Prostate gland (tissue), 2 donors: ENCODE measurements around the gene RELT. TPM values are rescaled to one million over a fixed set of nuclear protein-coding genes. Genes with fewer than 3 reads are reported as not detected.

Experiments used
- DNase-seq: peaks from one replicate; pipeline ENCODE4 v3.0.0-alpha.2; 2019; ENCODE audit warnings: low spot score
- H3K27ac ChIP-seq, 2 donors: fragments of 200-600 bp; sonication (generic); 2 replicates each; pipeline ENCODE4 v1.5.1; 2017 to 2019
- H3K27me3 ChIP-seq: fragments of 200-600 bp; sonication (generic); replicated peaks from 2 replicates; pipeline ENCODE4 v1.5.1; 2019; ENCODE audit not compliant: insufficient read depth
- H3K36me3 ChIP-seq, 2 donors: fragments of 200-600 bp; sonication (generic); 1 replicate in 1 of 2; 2 replicates in 1 of 2; pipeline versions ENCODE4 v1.5.1 to v1.8.1; 2017 to 2019
- H3K4me1 ChIP-seq: fragments of 200-600 bp; sonication (generic); replicated peaks from 2 replicates; pipeline ENCODE4 v1.5.1; 2019
- H3K4me3 ChIP-seq, 2 donors: fragments of 200-600 bp; sonication (generic); 2 replicates each; pipeline ENCODE4 v1.5.1; 2017 to 2019
- H3K9me3 ChIP-seq: fragments of 200-600 bp; sonication (generic); 2 replicates; pipeline ENCODE4 v1.5.1; 2017
- POLR2A ChIP-seq: fragments of 450-650 bp; IDR thresholded peaks from one replicate; pipeline ENCODE4 v1.6.1; 2016; ENCODE audit warnings: antibody characterized with exemption, mild to moderate bottlenecking
- POLR2AphosphoS5 ChIP-seq: sonication (generic); formaldehyde crosslinking; IDR thresholded peaks from one replicate; pipeline ENCODE4 v1.6.1; 2017; ENCODE audit warnings: antibody characterized with exemption
- WGBS: methylation state at CpG from one replicate; pipeline ENCODE4 v1.1.5; 2018; 5-methylcytosine and 5-hydroxymethylcytosine counted together
- intact Hi-C: fragments of 100-400 bp; cut with DNase I; formaldehyde crosslinking; loops from one replicate; pipeline ENCODE4 v1.14.2; 2022
- total RNA-seq, 2 donors: library from RNA; depleted of rRNA; stranded (reverse); fragments of >200 nt; gene quantifications; one replicate each; pipeline ENCODE4 v1.1.0, GENCODE V29; 2016
- TF ChIP-seq, protein P1 (sequence below), 4 experiments: fragments of 200-600 bp in 2 of 4; fragments of 450-650 bp in 2 of 4; sonication (generic) in 2 of 4; IDR thresholded peaks; 1 replicate in 3 of 4; 2 replicates in 1 of 4; pipeline ENCODE4 v1.5.1; 2016 to 2019; ENCODE audit warnings: antibody characterized with exemption in 4 of 4, mild to moderate bottlenecking in 2 of 4, moderate library complexity in 2 of 4

The RELT gene
- total RNA-seq, 2 donors from 2014 or later: 0.96 to 10.3 TPM

DNA sequence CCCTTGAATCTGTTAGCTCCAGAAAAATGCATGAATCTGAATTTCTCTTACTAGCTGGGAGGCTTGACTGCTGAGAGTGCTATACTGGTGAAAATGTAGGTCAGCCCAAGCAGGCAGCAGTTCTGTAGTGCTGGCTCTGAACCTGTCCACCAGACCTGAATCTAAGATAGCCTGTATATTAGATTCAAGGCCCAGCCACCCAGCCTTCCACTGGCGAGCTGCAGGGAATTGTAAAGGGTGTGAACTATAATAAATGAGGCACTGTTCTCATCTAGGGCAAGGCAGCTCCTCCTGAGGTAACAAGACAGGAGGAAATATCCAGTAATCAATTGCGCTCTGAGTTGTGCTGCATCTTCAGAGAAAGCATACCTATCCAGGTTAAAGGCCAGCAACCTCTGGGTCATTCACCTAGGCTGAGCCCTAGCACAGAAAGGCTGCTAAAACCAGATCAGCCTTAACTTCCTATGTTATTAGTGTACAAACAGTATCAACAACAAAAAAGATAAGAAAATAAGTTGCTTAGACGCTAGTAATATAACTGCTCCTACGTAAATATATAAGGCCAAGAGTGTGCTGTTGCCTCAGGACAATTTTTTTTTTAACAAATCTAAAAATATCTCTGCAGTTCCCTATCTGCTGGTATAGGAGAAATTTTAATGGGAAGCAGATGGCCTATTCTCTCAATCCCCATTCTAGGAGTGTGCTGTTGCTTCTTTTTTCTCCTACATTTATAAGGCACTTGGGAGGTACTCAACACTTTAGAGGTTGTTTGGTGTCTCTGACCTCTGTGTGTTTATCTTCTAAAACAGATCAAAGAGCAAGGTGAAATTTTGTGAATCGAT is 63.0 kb downstream of the RELT start:
- Histone ChIP-seq H3K9me3 (no peaks in the 10 kb centered on the region), H3K27me3 (no peaks in the 10 kb centered on the region), H3K27ac (no peak overlapping the region), H3K4me3 (no peak overlapping the region), H3K36me3 (no peaks in the 10 kb centered on the region), H3K4me1 (no peaks in the 10 kb centered on the region)
- 77% methylated on average over 5 of the region's 5 CpGs for WGBS
- DNase-seq: no peak
- TF ChIP-seq, protein P1, sequence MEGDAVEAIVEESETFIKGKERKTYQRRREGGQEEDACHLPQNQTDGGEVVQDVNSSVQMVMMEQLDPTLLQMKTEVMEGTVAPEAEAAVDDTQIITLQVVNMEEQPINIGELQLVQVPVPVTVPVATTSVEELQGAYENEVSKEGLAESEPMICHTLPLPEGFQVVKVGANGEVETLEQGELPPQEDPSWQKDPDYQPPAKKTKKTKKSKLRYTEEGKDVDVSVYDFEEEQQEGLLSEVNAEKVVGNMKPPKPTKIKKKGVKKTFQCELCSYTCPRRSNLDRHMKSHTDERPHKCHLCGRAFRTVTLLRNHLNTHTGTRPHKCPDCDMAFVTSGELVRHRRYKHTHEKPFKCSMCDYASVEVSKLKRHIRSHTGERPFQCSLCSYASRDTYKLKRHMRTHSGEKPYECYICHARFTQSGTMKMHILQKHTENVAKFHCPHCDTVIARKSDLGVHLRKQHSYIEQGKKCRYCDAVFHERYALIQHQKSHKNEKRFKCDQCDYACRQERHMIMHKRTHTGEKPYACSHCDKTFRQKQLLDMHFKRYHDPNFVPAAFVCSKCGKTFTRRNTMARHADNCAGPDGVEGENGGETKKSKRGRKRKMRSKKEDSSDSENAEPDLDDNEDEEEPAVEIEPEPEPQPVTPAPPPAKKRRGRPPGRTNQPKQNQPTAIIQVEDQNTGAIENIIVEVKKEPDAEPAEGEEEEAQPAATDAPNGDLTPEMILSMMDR (IDR thresholded peaks at IDR 0.05): no peak
- no peak for TF ChIP-seq POLR2A
- intact Hi-C loops: no loop called here

DNA sequence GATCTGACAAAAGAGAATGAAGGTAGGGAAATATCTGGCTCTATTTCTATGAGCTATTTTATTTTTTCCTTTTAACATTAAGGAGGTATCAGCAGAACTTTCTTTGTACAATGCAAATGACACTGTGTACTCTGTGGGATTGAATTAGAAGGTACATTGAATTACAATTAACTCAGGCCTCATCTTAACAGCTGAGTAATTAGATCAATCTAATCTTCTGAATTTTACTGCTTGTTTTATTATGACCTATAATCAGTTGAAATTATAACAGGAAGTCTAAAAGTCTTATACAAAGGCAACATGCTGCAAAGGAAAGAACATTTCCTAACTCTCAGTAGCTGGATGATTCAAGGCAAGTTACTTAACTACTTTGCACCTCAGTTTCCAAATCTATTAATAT is 69.8 kb downstream of the RELT start:
- no peak overlapping the region for H3K27ac ChIP-seq
- no peaks in the 10 kb centered on the region for H3K36me3 ChIP-seq
- TF ChIP-seq, protein P1 (IDR thresholded peaks at IDR 0.05): no peak
- TF ChIP-seq POLR2AphosphoS5: no peak
- no peak for TF ChIP-seq POLR2A
- no peak for DNase-seq
- no peaks in the 10 kb centered on the region for H3K9me3 ChIP-seq
- intact Hi-C loops: no loop called here
- no peaks in the 10 kb centered on the region for H3K4me1 ChIP-seq
- H3K4me3 ChIP-seq: no peak overlapping the region
- H3K27me3 ChIP-seq: no peaks in the 10 kb centered on the region

DNA sequence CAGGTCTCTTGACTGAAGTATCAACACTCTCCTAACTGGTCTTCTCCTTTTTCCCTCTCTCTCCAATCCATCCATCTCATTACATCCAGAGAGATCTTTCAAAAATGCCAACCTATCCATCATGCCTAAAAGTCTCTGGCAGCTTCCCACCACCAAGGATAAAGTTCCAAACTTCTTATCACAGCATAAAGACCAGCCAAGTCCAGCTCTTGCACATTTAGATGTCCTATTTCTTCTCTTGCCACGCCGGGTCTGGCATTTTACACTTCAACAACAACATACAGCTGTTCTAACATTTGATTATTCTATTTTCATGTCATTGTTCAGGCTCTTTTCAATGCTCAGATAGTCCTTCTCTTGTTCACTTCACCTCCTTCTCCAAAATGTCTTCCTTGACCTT is 70.6 kb downstream of the RELT start:
- Histone ChIP-seq H3K4me1 (no peaks in the 10 kb centered on the region), H3K27me3 (no peaks in the 10 kb centered on the region), H3K36me3 (no peaks in the 10 kb centered on the region), H3K27ac (no peak overlapping the region), H3K4me3 (no peak overlapping the region), H3K9me3 (no peaks in the 10 kb centered on the region)
- DNase-seq: no peak
- intact Hi-C loops: no loop called here
- TF ChIP-seq, protein P1 (IDR thresholded peaks at IDR 0.05): no peak
- TF ChIP-seq POLR2AphosphoS5: no peak
- TF ChIP-seq POLR2A: no peak
- 92% methylated on average over 2 of the region's 2 CpGs for WGBS

Other genes with a start within 250 kb of the RELT start
- 10 to 100 TPM in 1 of 2 donors, 1 to 10 TPM in 1; 9.9 to 45.3 TPM for gene FCHSD2, start 234.1 kb upstream of the RELT start, total RNA-seq
- 1 to 10 TPM; 2.7 to 3.5 TPM for gene P2RY2, start 158.1 kb upstream of the RELT start, total RNA-seq
- gene P2RY6, start 104.1 kb upstream of the RELT start, total RNA-seq: 1 to 10 TPM in 1 of 2 donors, under 1 TPM in 1; 0.64 to 3.5 TPM
- 10 to 100 TPM; 34.0 to 66.9 TPM for gene ARHGEF17, start 68.1 kb upstream of the RELT start, total RNA-seq
- 10 to 100 TPM; 27.3 to 38.3 TPM for gene FAM168A, start 221.7 kb downstream of the RELT start, total RNA-seq